GM21825 (cell line): ENCODE results near the gene KDM6A.
A peak's percentile ranks its signal among the peaks of the same experiment; 100 is the strongest.
"Not testable (repeated sequence)": the region's sequence is repeated elsewhere in the genome, so short reads cannot be mapped to it uniquely, and the experiment has no call there.

ENCODE experiments used
- ATAC-seq: cut with Tn5 transposase; IDR thresholded peaks from one replicate; pipeline ENCODE4 v1.9.1; 2021; ENCODE audit warnings: mild to moderate bottlenecking, moderate library complexity; ENCODE audit not compliant: unreplicated experiment

KDM6A gene

DNA sequence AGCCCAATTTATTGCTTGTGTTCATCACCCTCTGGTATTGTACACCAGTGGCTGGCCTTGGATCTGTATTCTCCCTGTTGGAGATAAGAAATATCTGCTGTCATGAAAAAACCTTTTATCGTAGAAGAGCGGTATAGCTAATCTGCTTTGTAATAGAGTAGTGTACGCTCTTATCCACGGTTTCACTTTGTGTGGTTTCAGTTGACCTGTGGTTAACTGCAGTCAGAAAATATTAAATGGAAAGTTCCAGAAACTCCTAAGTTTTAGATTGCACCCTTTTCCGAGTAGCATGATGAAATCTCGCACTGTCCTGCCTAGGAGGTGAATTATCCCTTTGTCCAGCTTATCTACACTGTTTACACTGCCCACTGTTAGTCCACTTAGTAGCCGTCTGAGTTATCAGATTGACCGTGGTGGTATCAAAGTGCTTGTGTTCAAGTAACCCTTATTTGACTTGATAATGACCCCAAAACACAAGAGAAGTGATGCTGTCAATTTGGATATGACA is 42.4 kb downstream of the KDM6A start:
- no peak for ATAC-seq

GRCh38 chrX:44918722-44919121 is 45.7 kb downstream of the KDM6A start:
- ATAC-seq, result no peak

- no peak for ATAC-seq
These were observed 50.0 kb downstream of the KDM6A start for GRCh38 chrX:44922980-44923379.

- ATAC-seq, result no peak
These were observed 54.4 kb downstream of the KDM6A start for GRCh38 chrX:44927398-44927797.

DNA sequence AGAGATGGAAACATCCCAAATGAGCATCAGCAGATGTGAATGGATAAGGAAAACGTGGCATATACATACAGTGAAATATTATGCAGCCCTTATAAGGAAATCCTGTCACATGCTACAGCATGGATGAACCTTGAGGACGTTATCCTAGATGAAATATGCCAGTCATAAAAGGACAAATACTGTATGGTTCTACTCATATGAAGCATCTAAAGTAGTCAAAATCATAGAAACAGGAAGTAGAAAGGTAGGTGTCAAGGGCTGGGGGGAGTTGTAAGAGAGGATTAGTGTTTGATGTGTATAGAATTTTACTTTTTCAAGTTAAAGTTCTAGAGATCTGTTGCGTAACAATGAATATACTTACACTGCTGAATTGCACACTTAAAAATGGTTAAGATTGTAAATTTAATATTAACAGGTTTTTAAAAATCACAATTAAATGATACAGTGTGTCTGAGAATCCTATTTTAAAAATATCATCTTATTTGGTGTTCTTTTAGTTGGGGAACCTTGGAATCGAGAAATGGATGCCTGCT is 58.5 kb downstream of the KDM6A start:
- ATAC-seq, result no peak

DNA sequence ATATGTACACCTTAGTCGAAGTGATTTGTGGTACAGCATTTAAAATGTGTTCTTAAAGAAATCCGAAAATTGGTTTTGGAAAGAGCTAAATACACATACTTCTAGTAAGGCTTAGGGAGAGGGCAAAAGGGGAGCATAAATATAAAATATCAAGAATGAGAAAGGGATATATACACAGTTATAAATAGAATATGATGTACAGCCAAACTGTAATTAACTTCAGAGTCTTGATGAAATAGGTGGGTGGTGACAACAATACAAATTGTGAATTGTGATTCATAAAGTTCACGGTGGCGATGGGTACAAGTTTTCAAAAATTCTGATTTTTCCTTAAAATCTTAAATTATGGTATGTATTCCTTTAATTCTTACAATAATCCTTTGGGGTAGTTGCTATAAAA is 62.2 kb downstream of the KDM6A start:
- no peak for ATAC-seq

DNA sequence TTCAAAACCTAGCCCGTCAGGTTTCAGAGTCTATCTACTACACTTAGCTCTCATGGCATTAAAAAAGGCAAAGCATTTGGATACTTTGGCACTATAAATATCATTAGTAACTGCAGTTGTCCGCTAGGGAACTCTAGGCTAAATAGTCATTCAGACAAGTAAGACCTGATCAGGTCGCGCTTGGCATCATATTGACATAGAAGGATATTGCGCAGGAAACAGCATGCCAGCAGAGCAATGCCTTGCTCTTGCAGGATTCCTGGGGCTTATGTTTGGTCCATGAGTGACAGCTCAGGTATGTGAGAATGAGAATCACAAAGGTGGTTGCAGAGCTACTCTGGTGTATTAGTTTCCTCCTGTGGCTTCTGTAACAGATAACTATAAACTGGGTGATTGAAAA is 62.7 kb downstream of the KDM6A start:
- ATAC-seq, result no peak

DNA sequence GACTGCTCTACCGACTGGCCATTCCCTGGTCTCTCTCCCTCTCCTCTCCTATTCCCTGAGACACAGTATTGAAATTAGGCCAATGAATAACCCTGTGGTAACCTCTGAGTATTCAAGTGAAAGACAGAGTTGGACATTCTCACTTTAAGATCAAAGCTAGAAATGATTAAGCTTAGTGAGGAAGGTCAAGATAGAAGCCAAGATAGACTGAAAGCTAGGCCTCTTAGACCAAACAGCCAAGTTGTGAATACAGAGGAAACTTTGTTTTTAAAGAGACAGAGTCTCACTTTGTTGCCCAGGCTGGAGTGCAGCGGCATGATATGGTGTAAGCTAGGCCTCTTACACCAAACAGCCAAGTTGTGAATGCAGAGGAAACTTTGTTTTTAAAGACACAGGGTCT is 64.6 kb downstream of the KDM6A start:
- ATAC-seq, result peak; percentile 72

- ATAC-seq, result no peak
These were observed 65.1 kb downstream of the KDM6A start for GRCh38 chrX:44938111-44938510.

DNA sequence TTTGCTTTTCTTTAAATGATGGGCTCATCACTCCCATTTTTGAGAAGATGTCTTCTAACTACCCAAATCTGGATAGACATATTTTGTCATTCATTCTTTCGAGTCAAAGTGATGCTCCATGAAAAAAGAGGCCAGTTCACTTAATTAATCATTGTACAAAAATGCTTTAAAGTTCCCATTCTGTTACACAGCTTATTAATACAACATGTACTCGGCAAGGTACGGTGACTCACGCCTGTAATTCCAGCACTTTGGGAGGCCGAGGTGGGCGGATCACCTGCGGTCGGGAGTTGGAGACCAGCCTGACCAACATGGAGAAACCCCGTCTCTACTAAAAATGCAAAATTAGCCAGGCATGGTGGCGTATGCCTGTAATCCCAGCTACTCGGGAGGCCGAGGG is 67.6 kb downstream of the KDM6A start:
- not testable (repeated sequence) for ATAC-seq

GRCh38 chrX:44943007-44943406 is 70.0 kb downstream of the KDM6A start:
- no peak for ATAC-seq

DNA sequence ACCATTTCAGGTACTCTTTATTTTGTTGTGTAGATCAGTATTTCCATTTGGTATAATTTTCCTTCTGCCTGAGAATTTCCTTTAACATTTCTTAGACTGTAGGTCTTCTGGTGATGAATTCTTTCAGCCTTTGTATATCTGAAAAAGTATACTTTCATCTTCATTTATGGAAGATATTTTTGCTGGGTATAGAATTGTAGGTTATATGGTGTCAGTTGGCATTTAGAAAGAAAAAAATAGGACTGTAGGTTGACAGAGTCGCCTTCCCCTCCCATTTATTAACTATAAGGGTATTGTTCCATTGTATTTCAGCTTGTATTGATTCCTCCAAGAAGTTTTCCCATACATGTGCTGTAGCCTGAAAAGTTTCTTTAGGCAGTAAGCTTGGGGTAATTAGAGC is 71.9 kb downstream of the KDM6A start:
- no peak for ATAC-seq

GRCh38 chrX:44945736-44946135 is 72.7 kb downstream of the KDM6A start:
- no peak for ATAC-seq

DNA sequence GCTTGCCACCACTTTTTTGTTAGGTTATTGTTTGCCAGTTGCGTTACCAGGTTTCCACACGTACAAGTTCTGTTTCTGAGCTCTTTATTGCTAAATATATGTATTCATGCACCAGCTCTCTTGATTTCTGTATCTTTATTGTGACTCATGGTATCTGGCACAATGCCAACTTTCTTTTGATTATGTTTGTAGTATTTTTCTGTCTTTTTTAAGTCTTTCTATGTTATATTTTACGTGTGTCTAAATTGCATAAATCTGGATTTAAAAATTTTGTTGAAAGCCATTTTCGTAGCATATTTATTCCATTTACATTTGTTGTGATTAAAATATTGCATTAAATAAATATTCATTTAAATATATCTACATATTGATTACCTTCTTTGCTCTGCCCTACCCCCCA is 73.8 kb downstream of the KDM6A start:
- no peak for ATAC-seq

GRCh38 chrX:44947995-44948394 is 75.0 kb downstream of the KDM6A start:
- ATAC-seq, result no peak

DNA sequence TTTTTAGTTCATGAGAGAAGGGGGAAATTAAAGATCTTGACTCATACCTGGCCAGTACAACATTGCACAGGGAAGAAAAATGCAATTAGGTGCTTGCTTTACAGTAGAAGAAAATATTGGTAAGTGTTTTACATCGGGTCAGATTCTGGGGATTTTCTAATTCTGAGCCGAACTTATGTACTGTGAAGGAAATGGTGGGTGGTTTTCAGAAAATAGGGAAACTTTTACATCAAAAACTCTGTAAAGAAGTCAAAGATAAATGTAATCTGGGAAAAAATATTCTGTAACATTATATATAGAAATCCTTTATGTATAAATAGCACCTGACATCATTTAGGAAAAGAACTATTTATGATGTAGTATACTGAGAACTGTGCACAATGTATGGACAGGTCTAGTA is 75.4 kb downstream of the KDM6A start:
- ATAC-seq, result no peak

- ATAC-seq, result no peak
These were observed 76.1 kb downstream of the KDM6A start for GRCh38 chrX:44949125-44949524.

GRCh38 chrX:44950471-44951366 is 77.7 kb downstream of the KDM6A start:
- ATAC-seq, result not testable (repeated sequence)

DNA sequence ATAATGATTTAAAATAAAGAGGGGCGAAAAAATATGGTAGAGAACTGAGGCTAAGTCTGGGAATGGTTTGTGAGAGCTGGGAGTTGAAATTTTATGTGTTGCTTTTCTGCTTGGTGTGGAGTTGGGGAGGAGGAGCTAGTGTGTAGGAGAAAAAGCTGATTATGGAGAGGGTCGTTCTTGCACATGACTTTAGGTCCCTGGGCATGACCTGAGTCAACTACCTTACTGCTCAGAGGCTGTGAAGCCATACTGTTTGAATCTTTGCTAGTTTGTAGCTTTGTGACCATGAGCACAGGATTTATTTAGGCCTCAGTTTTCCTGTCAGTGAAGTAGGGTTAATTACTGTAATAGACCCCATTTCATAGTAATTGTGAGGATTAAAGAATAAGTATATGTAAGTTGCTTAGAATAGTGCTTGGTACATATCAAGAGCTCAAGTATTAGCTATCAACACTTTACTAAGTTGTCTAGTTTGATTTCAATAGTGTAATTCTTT is 78.6 kb downstream of the KDM6A start:
- ATAC-seq, result no peak

- no peak for ATAC-seq
These were observed 79.5 kb downstream of the KDM6A start for GRCh38 chrX:44952329-44953027.

GRCh38 chrX:44953734-44954502 is 80.9 kb downstream of the KDM6A start:
- ATAC-seq, result no peak
